H9 (cell line): Measurements from ENCODE around the gene TUBGCP6. TPM values are rescaled to one million over a fixed set of nuclear protein-coding genes. Genes with fewer than 3 reads are reported as not detected.

Experiments used
- DNase-seq: peaks from one replicate; pipeline ENCODE4 v3.0.0-alpha.2; 2017
- H2AFZ ChIP-seq: one replicate; pipeline ENCODE4 v1.6.1; 2013; ENCODE audit warnings: mild to moderate bottlenecking, low read length, control low read depth, moderate library complexity
- H2AK5ac ChIP-seq: 2 replicates; pipeline ENCODE4 v1.6.1; 2013; ENCODE audit warnings: low read length, control low read depth, mixed read lengths; ENCODE audit not compliant: insufficient read length
- H2BK120ac ChIP-seq: one replicate; pipeline ENCODE4 v1.6.1; 2013; ENCODE audit warnings: low read depth, mild to moderate bottlenecking, low read length, control low read depth, inconsistent platforms; ENCODE audit not compliant: poor library complexity, severe bottlenecking
- H2BK12ac ChIP-seq: 2 replicates; pipeline ENCODE4 v1.6.1; 2013; ENCODE audit warnings: low read length, control low read depth, mixed read lengths, low read depth; ENCODE audit not compliant: insufficient read length
- H2BK15ac ChIP-seq: 2 replicates; pipeline ENCODE4 v1.6.1; 2013; ENCODE audit warnings: low read depth, low read length, control low read depth
- H2BK20ac ChIP-seq: one replicate; pipeline ENCODE4 v1.6.1; 2013; ENCODE audit warnings: low read depth, mild to moderate bottlenecking, low read length, control low read depth, inconsistent platforms; ENCODE audit not compliant: poor library complexity, severe bottlenecking
- H2BK5ac ChIP-seq: 2 replicates; pipeline ENCODE4 v1.6.1; 2013; ENCODE audit warnings: low read length, control low read depth, mixed read lengths; ENCODE audit not compliant: insufficient read length
- H3K14ac ChIP-seq: 2 replicates; pipeline ENCODE4 v1.6.1; 2013; ENCODE audit warnings: low read length, control low read depth; ENCODE audit not compliant: insufficient read depth
- H3K18ac ChIP-seq: 2 replicates; pipeline ENCODE4 v1.6.1; 2013; ENCODE audit warnings: low read depth, mild to moderate bottlenecking, mixed read lengths, low read length, control low read depth; ENCODE audit not compliant: insufficient read length
- H3K23ac ChIP-seq: 2 replicates; pipeline ENCODE4 v1.6.1; 2013; ENCODE audit warnings: low read length, control low read depth, mixed read lengths, low read depth; ENCODE audit not compliant: insufficient read length
- H3K23me2 ChIP-seq: 2 replicates; pipeline ENCODE4 v1.6.1; 2013; ENCODE audit warnings: low read depth, mild to moderate bottlenecking, mixed read lengths, low read length, control low read depth; ENCODE audit not compliant: insufficient read length, poor library complexity, severe bottlenecking
- H3K27ac ChIP-seq: 2 replicates; pipeline ENCODE4 v1.5.1; 2013; ENCODE audit warnings: low read length, control low read depth, mixed read lengths, low read depth; ENCODE audit not compliant: insufficient read length
- H3K27me3 ChIP-seq: 2 replicates; pipeline ENCODE4 v1.6.1; 2013; ENCODE audit warnings: low read length, control low read depth, inconsistent platforms; ENCODE audit not compliant: insufficient read depth
- H3K4ac ChIP-seq: 2 replicates; pipeline ENCODE4 v1.6.1; 2013; ENCODE audit warnings: low read depth, mild to moderate bottlenecking, control low read depth, inconsistent platforms, low read length, moderate library complexity
- H3K4me1 ChIP-seq: 2 replicates; pipeline ENCODE4 v1.6.1; 2013; ENCODE audit warnings: low read length, control low read depth, inconsistent platforms; ENCODE audit not compliant: insufficient read depth
- H3K4me2 ChIP-seq: 2 replicates; pipeline ENCODE4 v1.6.1; 2013; ENCODE audit warnings: low read length, control low read depth, mixed read lengths; ENCODE audit not compliant: insufficient read length, insufficient read depth
- H3K56ac ChIP-seq: 2 replicates; pipeline ENCODE4 v1.6.1; 2013; ENCODE audit warnings: low read depth, mild to moderate bottlenecking, mixed read lengths, low read length, control low read depth; ENCODE audit not compliant: insufficient read length
- H3K79me1 ChIP-seq: 2 replicates; pipeline ENCODE4 v1.6.1; 2013; ENCODE audit warnings: low read depth, mild to moderate bottlenecking, moderate library complexity, low read length, control low read depth, inconsistent platforms; ENCODE audit not compliant: insufficient read depth, poor library complexity, severe bottlenecking
- H3K79me2 ChIP-seq: 2 replicates; pipeline ENCODE4 v1.6.1; 2013; ENCODE audit warnings: low read length, control low read depth, inconsistent platforms; ENCODE audit not compliant: insufficient read depth
- H3K9ac ChIP-seq: 2 replicates; pipeline ENCODE4 v1.6.1; 2013; ENCODE audit warnings: low read length, control low read depth, mixed read lengths; ENCODE audit not compliant: insufficient read length; ENCODE audit errors: extremely low read depth
- H3K9me3 ChIP-seq: one replicate; pipeline ENCODE4 v1.6.1; 2013; ENCODE audit warnings: low read depth, low read length, inconsistent platforms; ENCODE audit not compliant: control insufficient read depth
- H3T11ph ChIP-seq: one replicate; pipeline ENCODE4 v1.6.1; 2013; ENCODE audit warnings: mild to moderate bottlenecking, low read length, control low read depth, inconsistent platforms
- H4K20me1 ChIP-seq: one replicate; pipeline ENCODE4 v1.6.1; 2013; ENCODE audit not compliant: control insufficient read depth, insufficient read length, insufficient read depth
- H4K5ac ChIP-seq: 2 replicates; pipeline ENCODE4 v1.6.1; 2013; ENCODE audit warnings: low read depth, mild to moderate bottlenecking, mixed read lengths, low read length, control low read depth; ENCODE audit not compliant: insufficient read length
- H4K8ac ChIP-seq: replicated peaks from 2 replicates; pipeline ENCODE4 v1.6.1; 2013; ENCODE audit warnings: low read length, control low read depth, mixed read lengths, low read depth; ENCODE audit not compliant: insufficient read length
- H4K91ac ChIP-seq: 2 replicates; pipeline ENCODE4 v1.6.1; 2013; ENCODE audit warnings: low read depth, mild to moderate bottlenecking, moderate library complexity, mixed read lengths, low read length, control low read depth; ENCODE audit not compliant: insufficient read length
- H3K27ac Mint-ChIP-seq, 3 experiments: 2 replicates in 2 of 3; 3 replicates in 1 of 3; pipeline ENCODE4 v1.8.0; 2020 to 2021; ENCODE audit warnings: mixed read lengths in 3 of 3, mild to moderate bottlenecking in 1 of 3, moderate library complexity in 1 of 3
- H3K27me3 Mint-ChIP-seq: 2 replicates; pipeline ENCODE4 v1.8.0; 2021; ENCODE audit warnings: low read depth, mild to moderate bottlenecking, moderate library complexity, mixed read lengths
- H3K36me3 Mint-ChIP-seq, 3 experiments: 2 replicates in 2 of 3; 3 replicates in 1 of 3; pipeline ENCODE4 v1.8.0; 2020 to 2021; ENCODE audit warnings: low read depth in 3 of 3, mixed read lengths in 3 of 3; ENCODE audit not compliant: insufficient read depth in 1 of 3
- H3K4me1 Mint-ChIP-seq, 2 experiments: 2 replicates each; pipeline ENCODE4 v1.8.0; 2020; ENCODE audit warnings: mixed read lengths in 2 of 2
- H3K4me3 Mint-ChIP-seq, 2 experiments: 2 replicates in 1 of 2; 3 replicates in 1 of 2; pipeline ENCODE4 v1.8.0; 2020 to 2021; ENCODE audit warnings: mild to moderate bottlenecking in 2 of 2, mixed read lengths in 2 of 2, moderate library complexity in 1 of 2
- H3K9me3 Mint-ChIP-seq, 2 experiments: 2 replicates in 1 of 2; 3 replicates in 1 of 2; pipeline ENCODE4 v1.8.0; 2020; ENCODE audit warnings: mild to moderate bottlenecking in 2 of 2, mixed read lengths in 2 of 2, moderate library complexity in 1 of 2
- CTCF ChIP-seq: fragments of 200-600 bp; sonication (generic); conservative IDR thresholded peaks from 3 replicates; pipeline ENCODE4 v1.8.0; 2021; ENCODE audit warnings: antibody characterized with exemption, mild to moderate bottlenecking
- WGBS: extraction: QIAGEN DNeasy Blood & Tissue Kit; methylation state at CpG from one replicate; pipeline ENCODE4 v1.1.7; 2013; ENCODE audit warnings: missing lambda C conversion rate, low lambda C conversion rate, mixed read lengths; ENCODE audit not compliant: insufficient read length; ENCODE audit errors: extremely low coverage; 5-methylcytosine and 5-hydroxymethylcytosine counted together
- total RNA-seq: library from RNA; stranded (reverse); gene quantifications from 2 replicates; pipeline ENCODE4 v1.2.1, GENCODE V29; 2021

TUBGCP6 gene
- total RNA-seq, 1 experiment from 2014 or later = 29.0 TPM

- Mint-ChIP-seq H3K27me3 (peaks cover 12% of the 10 kb centered on the region), H3K4me3 (no peak overlapping the region), H3K36me3 (peaks cover 0 to 14% (median 4%) of the 10 kb centered on the region in 3 experiments; a peak in 5 of 7 replicates), H3K9me3 (no peaks in the 10 kb centered on the region; a peak in 3 of 5 replicates), H3K4me1 (peaks cover under 1 to 2% of the 10 kb centered on the region in 2 experiments), H3K27ac (no peak overlapping the region; a peak in 2 of 7 replicates)
- no peak overlapping the region for H2BK15ac ChIP-seq
- no peaks in the 10 kb centered on the region for H3K9me3 ChIP-seq
- no peak for DNase-seq
- no CpG with 5 or more reads among the region's 27 CpGs for WGBS
- H3T11ph ChIP-seq = no peak overlapping the region
- H2BK120ac ChIP-seq = no peak overlapping the region
- H2AK5ac ChIP-seq = no peak overlapping the region
- no peak overlapping the region for H2BK20ac ChIP-seq
- no peak overlapping the region for H3K27ac ChIP-seq
- no peak overlapping the region for H3K9ac ChIP-seq
- H4K91ac ChIP-seq = no peak overlapping the region
- no peaks in the 10 kb centered on the region for H3K79me2 ChIP-seq
- H3K79me1 ChIP-seq = no peaks in the 10 kb centered on the region
- no peaks in the 10 kb centered on the region for H3K23me2 ChIP-seq
- no peaks in the 10 kb centered on the region for H4K20me1 ChIP-seq
- no peak for TF ChIP-seq CTCF
- H4K5ac ChIP-seq = no peak overlapping the region
- H2BK5ac ChIP-seq = no peak overlapping the region
- no peak overlapping the region for H2BK12ac ChIP-seq
- no peak overlapping the region for H3K56ac ChIP-seq
- H3K4me1 ChIP-seq = no peaks in the 10 kb centered on the region
- no peak overlapping the region for H3K4ac ChIP-seq
- no peak overlapping the region for H4K8ac ChIP-seq
- no peak overlapping the region for H3K23ac ChIP-seq
- H3K14ac ChIP-seq = no peak overlapping the region
- no peak overlapping the region for H3K4me2 ChIP-seq
- no peak overlapping the region for H2AFZ ChIP-seq
- H3K18ac ChIP-seq = no peak overlapping the region
- no peaks in the 10 kb centered on the region; the same call in 1 of the 2 replicates for H3K27me3 ChIP-seq
Observed at GRCh38 chr22:50175921-50176849, 68.6 kb downstream of the TUBGCP6 start.
